WTC11 (cell line): ENCODE data around the gene NCAPG.

Source experiments
- ATF1 ChIP-seq: sonication (generic); formaldehyde crosslinking; IDR thresholded peaks from 2 replicates; pipeline ENCODE4 v1.8.1; 2023; ENCODE audit warnings: mild to moderate bottlenecking, moderate library complexity, missing genetic modification reagents
- ATF6 ChIP-seq: sonication (generic); formaldehyde crosslinking; IDR thresholded peaks from 2 replicates; pipeline ENCODE4 v1.8.1; 2023; ENCODE audit warnings: mild to moderate bottlenecking, missing genetic modification reagents
- CREB1 ChIP-seq: sonication (generic); formaldehyde crosslinking; IDR thresholded peaks from 2 replicates; pipeline ENCODE4 v1.8.0; 2023; ENCODE audit warnings: mild to moderate bottlenecking, missing genetic modification reagents
- CTCF ChIP-seq: fragments of 200-600 bp; IDR thresholded peaks from 2 replicates; pipeline ENCODE4 v1.8.0; 2022; ENCODE audit warnings: antibody characterized with exemption
- IRF2 ChIP-seq: sonication (generic); formaldehyde crosslinking; IDR thresholded peaks from 2 replicates; pipeline ENCODE4 v1.8.0; 2022; ENCODE audit warnings: low read depth, missing genetic modification reagents, borderline replicate concordance
- KAT7 ChIP-seq: sonication (generic); formaldehyde crosslinking; IDR thresholded peaks from 2 replicates; pipeline ENCODE4 v1.8.1; 2023; ENCODE audit warnings: missing genetic modification reagents, mild to moderate bottlenecking, borderline replicate concordance
- MLX ChIP-seq: sonication (generic); formaldehyde crosslinking; IDR thresholded peaks from 2 replicates; pipeline ENCODE4 v1.8.1; 2023; ENCODE audit warnings: mild to moderate bottlenecking, missing genetic modification reagents, moderate library complexity
- NFYB ChIP-seq: sonication (generic); formaldehyde crosslinking; conservative IDR thresholded peaks from 2 replicates; pipeline ENCODE4 v1.8.0; 2022; ENCODE audit warnings: low read depth, missing genetic modification reagents
- ZNF263 ChIP-seq: sonication (generic); formaldehyde crosslinking; IDR thresholded peaks from 2 replicates; pipeline ENCODE4 v1.8.1; 2022; ENCODE audit warnings: low read depth, mild to moderate bottlenecking, moderate library complexity, missing genetic modification reagents
- ZNF416 ChIP-seq: fragments of 250-450 bp; sonication (Bioruptor Pico); IDR thresholded peaks from 2 replicates; pipeline ENCODE4 v1.9.0; 2021; ENCODE audit warnings: mild to moderate bottlenecking, inconsistent platforms
- ZNF671 ChIP-seq: fragments of 250-450 bp; sonication (Bioruptor Pico); IDR thresholded peaks from 2 replicates; pipeline ENCODE4 v1.8.0; 2021; ENCODE audit warnings: mild to moderate bottlenecking
- TF ChIP-seq, protein P1 (sequence below): sonication (generic); formaldehyde crosslinking; IDR thresholded peaks from 2 replicates; pipeline ENCODE4 v1.8.0; 2022; ENCODE audit warnings: mild to moderate bottlenecking, missing genetic modification reagents
- TF ChIP-seq, protein P2 (sequence below): sonication (generic); formaldehyde crosslinking; IDR thresholded peaks from 2 replicates; pipeline ENCODE4 v1.8.1; 2022; ENCODE audit warnings: mild to moderate bottlenecking, missing genetic modification reagents, moderate library complexity, borderline replicate concordance

GRCh38 chr4:17823871-17824669, 13.3 kb downstream of the NCAPG start:
- TF ChIP-seq CTCF: no peak
- TF ChIP-seq NFYB: no peak
- no peak for TF ChIP-seq ZNF671
- TF ChIP-seq ZNF416 (CRISPR knock-in tag): no peak
- TF ChIP-seq, protein P1, sequence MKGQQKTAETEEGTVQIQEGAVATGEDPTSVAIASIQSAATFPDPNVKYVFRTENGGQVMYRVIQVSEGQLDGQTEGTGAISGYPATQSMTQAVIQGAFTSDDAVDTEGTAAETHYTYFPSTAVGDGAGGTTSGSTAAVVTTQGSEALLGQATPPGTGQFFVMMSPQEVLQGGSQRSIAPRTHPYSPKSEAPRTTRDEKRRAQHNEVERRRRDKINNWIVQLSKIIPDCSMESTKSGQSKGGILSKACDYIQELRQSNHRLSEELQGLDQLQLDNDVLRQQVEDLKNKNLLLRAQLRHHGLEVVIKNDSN: no peak
- no peak for TF ChIP-seq ATF1 (CRISPR knock-in tag)
- TF ChIP-seq, protein P2, sequence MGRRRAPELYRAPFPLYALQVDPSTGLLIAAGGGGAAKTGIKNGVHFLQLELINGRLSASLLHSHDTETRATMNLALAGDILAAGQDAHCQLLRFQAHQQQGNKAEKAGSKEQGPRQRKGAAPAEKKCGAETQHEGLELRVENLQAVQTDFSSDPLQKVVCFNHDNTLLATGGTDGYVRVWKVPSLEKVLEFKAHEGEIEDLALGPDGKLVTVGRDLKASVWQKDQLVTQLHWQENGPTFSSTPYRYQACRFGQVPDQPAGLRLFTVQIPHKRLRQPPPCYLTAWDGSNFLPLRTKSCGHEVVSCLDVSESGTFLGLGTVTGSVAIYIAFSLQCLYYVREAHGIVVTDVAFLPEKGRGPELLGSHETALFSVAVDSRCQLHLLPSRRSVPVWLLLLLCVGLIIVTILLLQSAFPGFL (CRISPR knock-in tag): no peak
- no peak for TF ChIP-seq MLX (CRISPR knock-in tag)
- no peak for TF ChIP-seq ATF6 (CRISPR knock-in tag)
- TF ChIP-seq IRF2: no peak
- no peak for TF ChIP-seq CREB1 (CRISPR knock-in tag)
- no peak for TF ChIP-seq ZNF263 (CRISPR knock-in tag)
- TF ChIP-seq KAT7: no peak
